Activated effector memory CD4-positive, alpha-beta T cell treated with Interleukin-2 at 50 U/mL for 16 hours (primary cell): ENCODE results near the gene LTBP1.
A peak's percentile ranks its signal among the peaks of the same experiment; 100 is the strongest.

Experiments
- DNase-seq: peaks from one replicate; pipeline ENCODE4 v3.0.0-alpha.2; 2020

LTBP1 gene

DNA sequence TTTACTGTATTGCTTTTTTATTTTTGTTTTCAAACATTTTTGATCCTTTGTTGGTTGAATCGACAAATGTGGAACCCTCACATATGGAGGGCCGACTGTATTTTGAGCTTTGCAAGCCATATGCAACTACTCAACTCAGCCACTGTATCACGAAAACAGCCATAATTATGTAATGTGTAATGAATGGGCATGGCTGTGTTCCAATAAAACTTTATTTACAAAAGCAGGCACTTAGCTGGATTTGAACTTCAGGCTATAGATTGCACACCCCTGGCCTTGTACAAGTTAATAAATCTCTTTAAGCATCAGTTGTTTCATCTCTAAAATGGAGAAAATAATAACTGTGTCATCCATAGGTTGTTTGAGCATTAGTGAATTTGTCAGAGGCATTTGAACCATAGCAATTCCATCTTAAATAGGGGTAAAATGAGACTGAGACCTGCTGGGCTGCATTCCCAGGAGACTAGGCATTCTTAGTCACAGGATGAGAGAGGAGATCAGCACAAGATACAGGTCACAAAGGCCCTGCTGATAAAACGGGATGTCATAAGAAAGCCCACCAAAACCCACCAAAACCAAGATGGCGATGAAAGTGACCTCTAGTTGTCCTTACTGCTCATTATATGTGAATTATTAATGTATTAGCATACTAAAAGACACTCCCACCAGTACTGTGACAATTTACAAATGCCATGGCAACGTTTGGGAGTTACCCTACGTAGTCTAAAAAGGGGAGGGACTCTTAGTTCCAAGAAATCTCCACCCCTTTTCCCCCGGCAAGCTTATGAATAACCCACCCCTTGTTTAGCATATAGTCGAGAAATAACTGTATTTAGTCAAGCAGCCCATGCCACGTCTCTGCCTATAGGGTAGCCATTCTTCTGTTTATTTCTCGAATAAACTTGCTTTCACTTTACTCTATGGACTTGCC is 13.7 kb upstream of the LTBP1 start:
- no peak for DNase-seq

DNA sequence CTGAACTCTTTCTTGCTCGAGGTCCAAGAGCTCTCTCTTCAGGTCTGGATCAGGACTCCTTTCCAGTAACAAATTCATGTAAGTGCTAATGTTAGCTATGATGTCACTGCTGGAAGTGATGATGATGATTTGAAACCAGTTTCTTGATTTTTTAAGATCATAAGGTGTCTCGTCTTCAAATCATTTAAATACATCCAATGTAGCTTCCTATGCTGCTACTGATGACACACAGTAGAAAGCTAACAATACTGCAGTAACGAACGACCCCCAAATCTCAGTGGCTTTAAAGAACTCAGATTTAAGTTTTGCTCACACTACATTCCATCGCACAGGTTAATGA is 13.0 kb upstream of the LTBP1 start:
- DNase-seq = no peak

DNA sequence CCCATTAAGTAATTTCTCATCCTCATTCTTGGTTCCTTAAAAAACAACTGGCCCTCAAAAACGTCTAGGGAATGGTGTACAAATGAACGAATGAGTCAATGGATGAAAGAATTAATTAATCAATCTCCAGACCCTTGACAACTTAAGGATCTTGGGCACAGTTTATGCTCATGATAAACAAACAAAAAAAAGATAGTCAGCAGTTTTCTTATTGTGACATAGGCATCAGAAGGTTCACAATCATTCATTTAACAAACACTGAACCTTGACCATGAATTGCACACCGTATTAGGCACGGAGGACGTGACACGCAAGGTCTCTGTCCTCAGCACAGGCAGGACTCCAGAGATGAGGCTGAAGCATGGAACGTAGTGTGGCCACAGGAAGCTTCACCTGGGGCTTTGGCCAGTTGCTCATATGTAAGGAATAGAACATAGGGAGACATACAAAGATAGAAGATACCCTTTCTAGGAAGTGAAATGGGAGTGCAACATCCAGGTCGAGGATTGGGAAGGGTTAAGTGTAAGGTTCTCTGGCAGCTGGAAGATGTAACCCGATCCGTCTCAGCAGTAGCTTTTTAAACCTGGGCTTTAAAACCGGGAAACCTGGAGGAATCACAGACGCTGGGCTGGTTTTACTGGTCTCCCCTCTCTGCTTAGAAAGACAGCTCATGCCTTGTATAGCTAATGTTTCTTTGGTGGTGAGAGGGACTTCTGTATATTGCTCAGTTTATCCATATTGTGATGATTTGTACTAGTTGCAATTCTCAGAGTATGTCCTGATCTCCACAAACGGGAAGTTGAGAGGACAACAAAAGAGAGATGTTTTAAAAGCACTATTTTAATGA is 8.9 kb upstream of the LTBP1 start:
- DNase-seq = no peak

DNA sequence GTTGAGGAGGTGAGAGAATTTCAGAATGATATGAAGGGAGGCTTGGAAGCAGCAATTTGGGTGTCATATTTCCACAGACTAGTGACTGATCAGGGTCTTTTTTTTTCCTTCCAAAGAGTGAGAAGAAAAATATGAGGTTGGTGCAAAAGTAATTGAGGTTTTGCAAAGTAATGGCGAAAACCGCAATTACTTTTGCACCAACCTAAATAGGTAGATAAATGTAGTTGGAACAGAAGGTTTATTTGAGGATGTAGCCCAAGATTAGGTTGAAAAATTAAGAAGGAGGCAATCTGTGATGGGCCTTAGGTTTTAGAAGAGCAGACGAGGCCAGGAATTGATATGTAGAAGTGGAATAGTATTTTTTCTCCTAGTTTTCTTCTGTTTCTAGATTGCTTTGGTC is 7.8 kb upstream of the LTBP1 start:
- no peak for DNase-seq

DNA sequence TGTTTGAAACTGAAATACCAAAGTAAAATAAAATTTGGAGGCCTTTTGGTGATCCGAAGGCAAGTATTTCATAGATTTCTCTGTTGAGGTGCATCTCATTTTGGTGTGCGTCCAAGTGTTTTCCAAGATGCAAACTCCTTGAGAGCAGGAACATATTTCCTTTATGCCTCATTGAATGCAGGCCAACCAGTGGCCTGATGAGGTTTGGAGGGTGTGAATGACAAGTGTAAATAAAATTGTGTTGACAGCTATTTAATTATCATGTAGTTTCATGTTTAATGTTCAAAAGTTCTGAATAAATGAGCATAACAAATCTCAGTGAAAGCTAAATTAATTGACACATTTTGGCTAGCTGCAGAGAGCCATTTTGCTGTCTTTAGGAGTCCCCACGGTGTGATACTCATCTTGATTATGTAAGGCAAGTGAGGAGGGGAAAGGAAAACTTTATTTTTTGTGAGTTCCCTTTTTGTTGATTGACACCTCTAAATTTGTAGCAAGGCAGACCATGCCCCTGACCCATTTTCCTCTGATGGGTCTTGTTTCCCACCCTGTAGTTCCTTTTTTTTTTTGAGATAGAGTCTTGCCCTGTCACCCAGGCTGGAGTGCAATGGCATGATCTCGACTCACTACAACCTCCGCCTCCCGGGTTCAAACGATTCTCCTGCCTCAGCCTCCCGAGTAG is 6.3 kb upstream of the LTBP1 start:
- DNase-seq = no peak

DNA sequence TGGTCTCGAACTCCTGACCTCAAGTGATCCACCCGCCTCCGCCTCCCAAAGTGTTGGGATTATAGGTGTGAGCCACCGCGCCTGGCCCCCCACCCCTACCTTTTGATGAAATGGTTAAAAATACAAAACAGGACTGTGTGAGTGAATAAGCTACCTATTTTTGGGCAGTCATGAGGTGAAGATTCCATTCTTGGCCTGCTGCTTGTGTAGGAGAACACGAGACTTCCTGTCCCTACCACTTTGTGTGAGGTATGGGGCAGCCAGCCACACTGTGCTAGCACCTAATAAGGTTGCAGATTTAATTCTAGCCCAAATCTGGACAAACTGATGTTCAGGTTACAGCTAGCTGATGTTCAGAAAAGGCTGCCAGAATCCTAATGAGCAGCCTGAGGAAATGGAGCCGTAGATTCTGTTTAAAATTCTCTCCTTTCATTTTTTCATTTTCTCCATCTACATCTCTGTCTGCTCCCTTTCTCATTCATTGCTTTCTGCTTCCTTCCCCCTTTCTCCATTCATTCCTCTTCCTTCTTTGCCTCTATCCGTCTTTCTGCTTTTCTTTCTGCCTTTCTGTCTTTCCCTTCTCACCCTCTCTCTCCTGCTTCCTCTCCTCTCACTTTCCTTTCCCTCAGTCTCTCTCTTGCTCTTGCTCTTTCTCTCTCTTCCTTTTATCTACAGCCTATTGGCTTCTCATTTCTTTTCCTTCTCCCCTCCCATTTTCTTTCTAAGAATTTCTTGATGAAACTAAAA is 4.6 kb upstream of the LTBP1 start:
- DNase-seq = no peak

DNA sequence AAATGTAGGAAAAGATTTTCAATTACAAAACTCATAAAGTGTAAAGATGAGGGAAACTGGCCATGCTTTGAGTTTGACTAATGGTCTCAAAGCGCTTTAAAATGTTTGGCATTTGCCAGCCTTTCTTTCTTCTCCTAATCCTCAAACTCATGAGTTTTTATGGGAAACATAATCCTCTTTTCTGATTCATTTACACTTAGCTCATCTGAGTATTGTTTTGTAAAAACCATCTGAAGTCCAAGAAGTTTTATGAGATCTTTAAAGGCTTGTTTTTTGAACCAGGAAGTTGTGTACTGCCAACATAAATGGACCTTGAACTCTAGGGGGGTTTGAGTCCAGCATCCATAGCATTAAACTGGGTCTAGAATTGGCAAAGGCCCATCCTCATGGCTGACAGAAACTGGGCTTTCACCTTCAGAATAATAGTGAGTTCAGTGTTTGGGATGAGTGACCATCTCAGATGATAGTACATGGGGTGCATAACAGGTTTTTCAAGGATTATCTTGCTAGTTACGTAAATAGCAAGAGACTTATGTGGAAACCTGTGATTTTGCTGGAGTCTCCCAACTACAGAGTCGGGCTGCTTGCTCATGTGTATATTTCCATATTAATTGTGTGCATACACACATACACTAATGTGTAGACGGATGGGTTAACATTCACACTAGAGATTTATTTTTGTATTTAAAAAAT is 3.8 kb upstream of the LTBP1 start:
- no peak for DNase-seq

DNA sequence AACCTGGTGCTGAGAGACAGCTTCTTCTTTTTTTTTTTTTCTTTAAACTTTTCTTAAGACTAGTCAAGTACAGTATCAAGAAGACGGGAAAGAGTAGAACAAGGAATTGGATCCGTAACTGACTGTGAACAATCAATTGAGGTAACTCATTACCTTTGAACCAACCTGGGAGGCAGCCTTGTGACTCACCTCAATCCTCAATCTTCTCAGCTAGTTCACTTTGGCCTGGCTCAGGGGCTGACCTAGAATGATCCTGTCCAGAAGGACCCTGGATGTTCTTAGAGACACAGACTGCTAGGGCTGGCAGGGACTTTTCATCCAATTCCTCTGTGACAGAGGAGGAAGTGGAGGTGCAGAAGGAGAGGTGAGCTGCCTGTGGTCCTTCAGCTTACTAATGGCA is 1.5 kb upstream of the LTBP1 start:
- DNase-seq = no peak

DNA sequence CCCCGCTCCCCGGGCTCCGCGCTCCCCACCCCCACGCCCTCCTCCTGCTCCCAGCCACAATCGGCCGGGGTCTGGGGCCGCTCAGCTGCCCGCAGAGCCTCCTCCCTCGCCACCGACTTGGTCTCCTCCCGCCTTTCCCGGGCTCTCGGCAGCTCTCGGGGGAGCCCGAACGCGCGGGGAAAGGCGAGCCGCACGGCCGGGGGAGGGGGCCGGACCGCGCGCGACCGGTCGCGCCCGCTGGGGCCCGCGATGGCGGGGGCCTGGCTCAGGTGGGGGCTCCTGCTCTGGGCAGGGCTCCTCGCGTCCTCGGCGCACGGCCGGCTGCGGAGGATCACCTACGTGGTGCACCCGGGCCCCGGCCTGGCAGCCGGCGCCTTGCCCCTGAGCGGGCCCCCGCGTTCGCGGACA is 327 bp downstream of the LTBP1 start:
- no peak for DNase-seq

DNA sequence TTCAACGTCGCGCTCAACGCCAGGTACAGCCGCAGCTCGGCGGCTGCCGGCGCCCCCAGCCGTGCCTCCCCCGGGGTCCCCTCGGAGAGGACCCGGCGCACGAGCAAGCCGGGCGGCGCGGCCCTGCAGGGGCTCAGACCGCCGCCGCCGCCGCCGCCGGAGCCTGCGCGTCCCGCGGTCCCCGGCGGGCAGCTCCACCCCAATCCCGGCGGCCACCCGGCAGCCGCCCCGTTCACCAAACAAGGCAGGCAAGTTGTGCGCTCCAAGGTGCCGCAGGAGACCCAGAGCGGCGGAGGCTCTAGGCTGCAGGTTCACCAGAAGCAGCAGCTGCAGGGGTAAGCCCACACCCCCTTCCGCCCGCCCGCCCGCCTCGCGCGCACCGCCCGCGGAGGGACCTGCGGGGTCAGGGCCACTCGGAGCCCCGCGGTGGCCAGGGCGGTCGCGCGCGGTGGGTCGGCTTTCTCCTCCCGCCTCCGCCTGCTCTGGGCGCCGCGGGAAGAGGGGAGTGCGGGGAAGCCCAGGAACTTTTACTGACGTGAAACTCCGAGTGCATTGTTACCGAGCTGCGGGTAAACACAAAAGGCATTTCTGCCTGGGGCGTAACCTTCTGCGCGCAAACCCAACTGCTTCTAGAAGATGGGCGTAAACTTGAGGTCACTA is 861 bp downstream of the LTBP1 start:
- peak; percentile 4 for DNase-seq

DNA sequence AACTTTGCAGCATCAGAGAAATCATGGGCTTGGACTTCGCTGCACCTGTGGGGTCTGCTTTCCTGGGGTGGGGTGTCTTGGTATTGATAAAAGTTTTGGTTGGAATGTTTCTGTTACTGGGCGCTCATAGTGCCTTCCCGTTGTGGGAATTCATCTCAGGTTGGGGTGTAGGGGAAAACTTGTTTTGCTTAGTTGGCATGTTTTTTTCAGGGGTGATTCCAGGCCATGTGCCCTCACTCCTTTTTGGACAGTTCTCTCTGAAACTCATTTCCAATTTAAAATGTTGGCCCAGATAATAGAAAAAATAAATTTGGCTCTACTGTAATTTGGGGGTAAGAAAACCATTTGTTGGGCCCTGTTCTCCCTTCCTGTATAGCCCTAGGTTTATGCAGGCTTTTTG is 1.5 kb downstream of the LTBP1 start:
- DNase-seq = no peak

DNA sequence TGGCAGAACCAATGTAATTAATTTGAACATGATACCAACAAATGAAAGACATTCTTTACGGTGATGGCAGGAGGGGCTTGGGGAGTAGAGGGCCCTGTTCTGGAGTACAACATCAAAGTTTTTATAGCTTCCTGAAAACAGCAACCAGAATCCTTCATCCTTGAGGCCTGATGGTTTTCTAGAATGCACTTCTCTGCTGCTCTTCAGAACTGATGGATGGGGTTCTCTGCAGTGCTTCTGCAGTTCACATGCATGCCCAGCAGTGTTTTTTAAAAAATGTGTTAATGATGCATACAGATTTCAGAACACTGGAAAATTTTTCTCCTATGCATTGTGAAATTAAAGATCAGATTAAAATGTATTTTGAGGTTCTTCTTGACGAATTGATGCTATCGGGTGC is 2.5 kb downstream of the LTBP1 start:
- no peak for DNase-seq

DNA sequence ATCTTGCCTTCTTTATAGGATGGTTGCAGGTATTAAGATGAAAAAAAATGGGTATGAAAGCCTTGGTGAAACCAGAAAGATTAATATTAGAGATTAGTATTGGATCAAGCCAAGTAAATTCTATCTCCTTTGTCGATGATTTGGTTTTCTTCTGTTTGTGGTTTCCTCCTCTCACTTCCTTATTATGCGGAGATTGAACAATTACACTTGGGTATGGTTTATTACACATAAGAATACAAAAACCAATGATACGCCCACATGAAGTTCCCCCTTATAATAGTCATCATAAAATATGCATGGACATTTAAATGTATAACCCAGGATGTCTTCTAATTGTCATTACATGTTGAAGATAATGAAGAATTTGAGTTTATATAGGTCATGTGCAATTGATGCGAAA is 4.9 kb downstream of the LTBP1 start:
- no peak for DNase-seq

DNA sequence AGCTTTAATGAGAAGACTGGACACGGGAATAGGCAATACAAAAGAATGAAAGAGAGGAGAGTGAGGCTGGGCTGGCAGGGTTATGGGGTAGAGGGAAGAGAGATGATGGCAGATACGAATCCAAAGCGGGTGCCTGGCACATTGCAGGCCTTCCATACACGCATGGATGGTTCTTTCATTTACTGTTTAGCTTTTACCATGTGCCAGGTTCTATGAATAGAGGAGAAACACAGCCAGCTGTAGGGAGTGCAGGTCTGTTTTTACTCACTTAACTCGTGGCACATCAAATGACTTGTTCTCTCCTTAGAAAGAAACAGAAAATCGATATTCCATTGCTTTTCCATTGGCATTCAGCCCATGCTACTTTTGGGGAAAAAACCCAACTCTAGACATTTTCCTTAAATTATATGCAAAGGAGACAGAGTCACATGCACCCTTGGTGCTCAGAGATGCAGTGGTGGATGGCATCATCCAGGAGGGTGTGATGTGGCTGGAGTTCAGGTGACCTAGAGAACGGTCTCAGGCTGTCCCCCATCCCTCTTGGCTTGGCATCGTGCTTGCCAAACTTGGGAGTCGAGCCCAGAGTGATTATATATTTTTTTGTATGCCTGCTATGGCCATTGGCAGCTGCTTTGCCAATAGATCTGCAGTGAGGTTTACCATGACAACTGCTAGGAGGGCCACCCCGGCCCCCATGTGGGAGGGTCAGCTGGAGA is 6.2 kb downstream of the LTBP1 start:
- no peak for DNase-seq

DNA sequence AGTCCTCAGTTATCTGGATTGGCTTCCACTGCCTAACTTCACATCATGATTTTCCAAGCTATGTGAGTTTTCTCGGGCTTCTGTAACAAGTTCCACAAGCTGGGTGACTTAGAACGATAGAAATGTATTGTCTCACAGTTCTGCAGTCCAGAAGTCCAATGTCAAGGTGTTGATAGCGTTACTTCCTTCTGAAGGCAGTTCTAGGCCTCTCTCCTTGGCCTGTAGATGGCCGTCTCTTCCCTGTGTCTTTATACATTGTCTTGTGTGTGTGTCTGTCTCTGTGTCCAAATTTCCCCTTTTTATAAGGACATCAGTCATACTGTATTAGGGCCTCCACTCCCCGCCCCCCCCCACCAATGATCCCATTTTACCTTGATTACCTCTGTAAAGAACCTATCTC is 7.5 kb downstream of the LTBP1 start:
- DNase-seq = no peak

DNA sequence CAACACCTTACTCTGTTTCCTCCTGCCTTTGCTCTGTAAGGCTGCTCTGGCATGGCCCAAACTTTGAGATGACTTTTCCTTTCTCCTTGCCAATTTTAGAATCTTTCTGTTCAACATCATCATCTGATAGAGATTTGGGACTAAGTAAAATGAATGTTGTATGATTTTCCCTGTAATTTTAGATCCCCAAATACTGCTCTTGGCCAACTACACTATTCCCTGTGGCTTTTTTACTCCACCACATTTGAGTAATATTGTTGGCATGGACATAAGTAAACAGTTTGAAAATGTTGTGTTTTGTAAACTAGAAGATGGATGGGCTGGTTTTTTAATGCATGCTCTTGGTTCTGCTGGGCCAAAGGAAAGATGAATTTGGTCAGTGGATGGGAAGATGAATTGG is 12.1 kb downstream of the LTBP1 start:
- DNase-seq = no peak

DNA sequence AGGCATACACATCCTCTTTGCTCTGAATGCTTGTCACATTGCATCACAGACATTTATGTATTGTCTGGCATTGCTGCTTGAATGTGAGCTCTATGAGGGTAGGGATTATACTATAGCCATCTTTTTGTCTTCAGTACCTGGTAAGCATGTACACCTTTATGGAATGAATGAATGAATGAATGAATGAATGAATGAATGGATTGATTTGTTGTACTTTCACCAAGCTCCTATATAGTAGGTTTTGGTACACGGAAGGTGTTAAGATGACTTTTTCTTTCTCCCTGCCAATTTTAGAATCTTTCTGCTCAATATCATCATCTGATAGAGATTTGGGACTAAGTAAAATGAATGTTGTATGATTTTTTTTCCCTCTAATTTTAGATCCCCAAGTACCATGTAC is 13.5 kb downstream of the LTBP1 start:
- DNase-seq = no peak

DNA sequence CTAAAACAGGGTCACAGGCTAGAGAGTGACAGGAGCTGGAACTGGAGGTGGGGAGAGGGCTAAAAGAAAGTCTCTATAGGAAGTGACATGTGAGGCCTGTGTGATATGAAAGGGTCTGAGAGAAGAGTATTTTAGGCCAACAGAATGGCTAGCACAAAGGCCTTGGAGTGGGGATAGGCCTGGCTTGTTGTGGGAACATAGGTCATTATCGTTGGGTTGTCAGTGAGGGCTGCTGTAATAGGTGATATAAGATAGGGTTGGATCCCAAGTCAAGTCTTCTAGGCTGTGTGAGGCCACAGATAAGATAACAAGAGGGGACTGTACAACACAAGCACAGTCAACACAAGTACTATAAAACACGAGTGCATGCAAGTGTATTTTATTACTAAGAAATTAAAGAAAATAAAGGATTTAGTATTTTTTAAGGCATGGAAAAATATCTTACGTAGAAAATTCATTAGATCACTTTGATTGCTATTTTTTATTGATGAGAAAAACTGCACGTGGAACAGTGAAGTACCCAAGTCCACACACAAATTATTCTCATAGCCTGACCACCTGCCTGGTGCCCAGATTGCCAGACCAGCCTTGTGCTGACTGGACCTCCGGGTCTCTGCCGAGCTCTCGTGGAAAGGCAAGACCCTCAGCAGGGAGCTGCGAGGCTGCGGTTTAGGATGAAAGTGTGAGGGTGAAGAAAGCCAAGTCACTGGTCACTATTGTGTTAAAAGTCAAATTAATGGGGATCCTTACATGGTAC is 14.1 kb downstream of the LTBP1 start:
- DNase-seq = no peak

DNA sequence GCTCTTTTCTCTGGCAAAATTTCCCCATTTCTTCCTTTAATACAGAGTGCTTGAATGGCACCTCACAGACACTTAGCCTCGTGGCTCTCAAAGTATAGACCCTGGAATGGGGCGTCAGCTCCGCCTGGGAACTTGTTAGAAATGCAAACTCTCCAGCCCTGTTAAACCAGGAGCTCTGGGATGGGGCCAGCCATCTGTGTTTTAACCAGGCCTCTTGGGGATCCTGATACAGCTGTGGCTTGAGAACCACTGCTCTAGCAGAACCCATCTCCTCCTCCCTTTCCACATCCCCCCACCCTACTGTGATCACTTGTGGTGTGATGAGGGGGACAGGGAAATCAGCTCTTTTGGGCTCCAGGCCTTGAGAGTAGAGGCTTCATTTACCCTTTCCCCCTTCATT is 15.9 kb downstream of the LTBP1 start:
- DNase-seq = no peak

DNA sequence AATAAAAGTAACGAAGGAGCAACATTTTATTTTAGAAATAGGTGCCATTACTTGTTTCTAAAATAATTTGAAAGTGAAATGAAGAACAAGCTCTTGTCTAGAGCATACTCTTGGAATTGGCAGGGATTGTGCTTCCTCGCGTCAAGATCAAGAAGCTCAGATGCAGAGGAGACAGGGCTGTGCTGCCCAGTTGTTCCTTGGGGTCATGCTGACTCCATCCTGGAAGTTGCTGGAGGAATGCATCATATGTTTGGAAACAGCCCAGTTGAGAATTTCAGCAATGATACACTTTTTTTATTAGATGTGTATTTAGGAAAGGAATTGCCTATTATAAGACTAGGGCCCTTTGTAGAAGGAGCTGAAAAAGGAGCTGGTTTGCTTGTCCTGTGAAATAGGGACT is 17.2 kb downstream of the LTBP1 start:
- no peak for DNase-seq
